Activated T-cell treated with anti-CD3 and anti-CD28 coated beads, Interleukin-2, amount 50 U/mL, for 24 hours (primary cell): ENCODE results near the gene SMCHD1.

Experiments used
- DNase-seq: peaks from one replicate; pipeline ENCODE4 v3.0.0-alpha.2; 2020
- H3K27ac Mint-ChIP-seq: 2 replicates; pipeline ENCODE4 v1.8.0; 2020; ENCODE audit warnings: mild to moderate bottlenecking, mixed read lengths
- H3K27me3 Mint-ChIP-seq: 2 replicates; pipeline ENCODE4 v1.8.0; 2020; ENCODE audit warnings: mixed read lengths
- H3K36me3 Mint-ChIP-seq: 2 replicates; pipeline ENCODE4 v1.8.0; 2020; ENCODE audit warnings: low read depth, mixed read lengths
- H3K4me1 Mint-ChIP-seq: 2 replicates; pipeline ENCODE4 v1.8.0; 2020; ENCODE audit warnings: low read depth, mixed read lengths
- H3K4me3 Mint-ChIP-seq: 2 replicates; pipeline ENCODE4 v1.8.0; 2020; ENCODE audit warnings: mild to moderate bottlenecking, moderate library complexity, mixed read lengths
- H3K9me3 Mint-ChIP-seq: 2 replicates; pipeline ENCODE4 v1.8.0; 2020; ENCODE audit warnings: mixed read lengths

Gene SMCHD1

GRCh38 chr18:2655178-2655953 is at the start of gene SMCHD1:
SMCHD1 (plus strand) TSS chr18:2655726; CDS start chr18:2656076, 350 bp downstream.
- Mint-ChIP-seq H3K4me3 (peak within 1 kb of the TSS; percentile 97), H3K4me1 (peaks cover 45% of the 10 kb centered on the region), H3K27ac (peak within 1 kb of the TSS; percentile 97), H3K9me3 (no peaks in the 10 kb centered on the region), H3K27me3 (no peaks in the 10 kb centered on the region), H3K36me3 (peaks cover 37% of the 10 kb centered on the region)
- peak; percentile 96 for DNase-seq

GRCh38 chr18:2606335-2606734 is 49.2 kb upstream of the SMCHD1 start:
- Mint-ChIP-seq H3K4me1 (peaks cover 56% of the 10 kb centered on the region), H3K9me3 (no peaks in the 10 kb centered on the region), H3K27me3 (no peaks in the 10 kb centered on the region), H3K36me3 (peaks cover 84% of the 10 kb centered on the region), H3K4me3 (peak overlapping the region; percentile 44), H3K27ac (peak overlapping the region; percentile 89)
- no peak for DNase-seq

- peaks cover 82% of the 10 kb centered on the region for H3K36me3 Mint-ChIP-seq
- peak overlapping the region; percentile 34 for H3K27ac Mint-ChIP-seq
- no peak for DNase-seq
- no peaks in the 10 kb centered on the region for H3K9me3 Mint-ChIP-seq
- H3K4me1 Mint-ChIP-seq: peaks cover 37% of the 10 kb centered on the region
- no peak overlapping the region for H3K4me3 Mint-ChIP-seq
- no peaks in the 10 kb centered on the region for H3K27me3 Mint-ChIP-seq
Observed at GRCh38 chr18:2609604-2610003, 45.9 kb upstream of the SMCHD1 start.

- Mint-ChIP-seq H3K27ac (no peak overlapping the region), H3K36me3 (peaks cover 82% of the 10 kb centered on the region), H3K9me3 (no peaks in the 10 kb centered on the region), H3K4me3 (no peak overlapping the region), H3K4me1 (peaks cover 28% of the 10 kb centered on the region), H3K27me3 (no peaks in the 10 kb centered on the region)
- no peak for DNase-seq
Observed at GRCh38 chr18:2610549-2610948, 45.0 kb upstream of the SMCHD1 start.

GRCh38 chr18:2612996-2613395 is 42.5 kb upstream of the SMCHD1 start:
- Mint-ChIP-seq H3K4me3 (no peak overlapping the region), H3K36me3 (peaks cover 88% of the 10 kb centered on the region), H3K27me3 (no peaks in the 10 kb centered on the region)

GRCh38 chr18:2617401-2617998 is 38.0 kb upstream of the SMCHD1 start:
- Mint-ChIP-seq H3K9me3 (no peaks in the 10 kb centered on the region), H3K36me3 (peaks cover 50% of the 10 kb centered on the region), H3K4me3 (no peak overlapping the region), H3K27me3 (no peaks in the 10 kb centered on the region), H3K27ac (no peak overlapping the region), H3K4me1 (peaks cover 5% of the 10 kb centered on the region)
- no peak for DNase-seq

More at GRCh38 chr18:2612996-2613395, 42.5 kb upstream of the SMCHD1 start:
- Mint-ChIP-seq H3K27ac (no peak overlapping the region), H3K4me1 (peaks cover 19% of the 10 kb centered on the region), H3K9me3 (no peaks in the 10 kb centered on the region)
- DNase-seq: no peak

- Mint-ChIP-seq H3K4me1 (peaks cover 5% of the 10 kb centered on the region), H3K27me3 (no peaks in the 10 kb centered on the region), H3K27ac (no peak overlapping the region), H3K4me3 (no peak overlapping the region), H3K9me3 (no peaks in the 10 kb centered on the region), H3K36me3 (peaks cover 45% of the 10 kb centered on the region)
- no peak for DNase-seq
Observed at GRCh38 chr18:2618009-2618408, 37.5 kb upstream of the SMCHD1 start.

- no peak for DNase-seq
- no peak overlapping the region for H3K4me3 Mint-ChIP-seq
- H3K4me1 Mint-ChIP-seq: peaks cover 32% of the 10 kb centered on the region
- H3K9me3 Mint-ChIP-seq: peaks cover 5% of the 10 kb centered on the region
- no peaks in the 10 kb centered on the region for H3K27me3 Mint-ChIP-seq
- no peaks in the 10 kb centered on the region for H3K36me3 Mint-ChIP-seq
- peak overlapping the region; percentile 40 for H3K27ac Mint-ChIP-seq
Observed at GRCh38 chr18:2625217-2625616, 30.3 kb upstream of the SMCHD1 start.

GRCh38 chr18:2627821-2628276 is 27.7 kb upstream of the SMCHD1 start:
- Mint-ChIP-seq H3K4me3 (no peak overlapping the region), H3K27ac (peak overlapping the region; percentile 82), H3K9me3 (peaks cover 5% of the 10 kb centered on the region), H3K36me3 (no peaks in the 10 kb centered on the region), H3K4me1 (peaks cover 41% of the 10 kb centered on the region), H3K27me3 (no peaks in the 10 kb centered on the region)
- DNase-seq: no peak

- H3K27ac Mint-ChIP-seq: no peak overlapping the region
- H3K27me3 Mint-ChIP-seq: no peaks in the 10 kb centered on the region
- H3K9me3 Mint-ChIP-seq: peaks cover 11% of the 10 kb centered on the region
- H3K36me3 Mint-ChIP-seq: peaks cover 2% of the 10 kb centered on the region
- no peak overlapping the region for H3K4me3 Mint-ChIP-seq
- H3K4me1 Mint-ChIP-seq: peaks cover 51% of the 10 kb centered on the region
- DNase-seq: no peak
Observed at GRCh38 chr18:2629003-2629402, 26.5 kb upstream of the SMCHD1 start.

- Mint-ChIP-seq H3K27ac (peak overlapping the region; percentile 3), H3K4me1 (peaks cover 85% of the 10 kb centered on the region), H3K27me3 (no peaks in the 10 kb centered on the region), H3K9me3 (peaks cover 12% of the 10 kb centered on the region), H3K4me3 (no peak overlapping the region), H3K36me3 (peaks cover 6% of the 10 kb centered on the region)
- no peak for DNase-seq
Observed at GRCh38 chr18:2635586-2635985, 19.9 kb upstream of the SMCHD1 start.

- Mint-ChIP-seq H3K4me1 (peaks cover 89% of the 10 kb centered on the region), H3K27ac (peak overlapping the region; percentile 94), H3K36me3 (peaks cover 6% of the 10 kb centered on the region), H3K4me3 (peak overlapping the region; percentile 64), H3K9me3 (peaks cover 12% of the 10 kb centered on the region), H3K27me3 (no peaks in the 10 kb centered on the region)
- no peak for DNase-seq
Observed at GRCh38 chr18:2636126-2636631, 19.3 kb upstream of the SMCHD1 start.

GRCh38 chr18:2641638-2642037 is 13.9 kb upstream of the SMCHD1 start:
- Mint-ChIP-seq H3K36me3 (no peaks in the 10 kb centered on the region), H3K4me1 (peaks cover 54% of the 10 kb centered on the region), H3K4me3 (peak overlapping the region; percentile 68), H3K27me3 (no peaks in the 10 kb centered on the region), H3K27ac (peak overlapping the region; percentile 95), H3K9me3 (peaks cover 3% of the 10 kb centered on the region)
- no peak for DNase-seq

- H3K4me1 Mint-ChIP-seq: peaks cover 47% of the 10 kb centered on the region
- no peaks in the 10 kb centered on the region for H3K36me3 Mint-ChIP-seq
- DNase-seq: no peak
- no peak overlapping the region for H3K27ac Mint-ChIP-seq
- peaks cover 1% of the 10 kb centered on the region for H3K9me3 Mint-ChIP-seq
- H3K4me3 Mint-ChIP-seq: no peak overlapping the region
- H3K27me3 Mint-ChIP-seq: no peaks in the 10 kb centered on the region
Observed at GRCh38 chr18:2642771-2643170, 12.8 kb upstream of the SMCHD1 start.

- Mint-ChIP-seq H3K27ac (no peak overlapping the region), H3K9me3 (no peaks in the 10 kb centered on the region), H3K4me3 (no peak overlapping the region), H3K4me1 (peaks cover 29% of the 10 kb centered on the region), H3K36me3 (no peaks in the 10 kb centered on the region), H3K27me3 (no peaks in the 10 kb centered on the region)
- no peak for DNase-seq
Observed at GRCh38 chr18:2644535-2644934, 11.0 kb upstream of the SMCHD1 start.
